ENCODE data around the gene MACROD2.

DNA sequence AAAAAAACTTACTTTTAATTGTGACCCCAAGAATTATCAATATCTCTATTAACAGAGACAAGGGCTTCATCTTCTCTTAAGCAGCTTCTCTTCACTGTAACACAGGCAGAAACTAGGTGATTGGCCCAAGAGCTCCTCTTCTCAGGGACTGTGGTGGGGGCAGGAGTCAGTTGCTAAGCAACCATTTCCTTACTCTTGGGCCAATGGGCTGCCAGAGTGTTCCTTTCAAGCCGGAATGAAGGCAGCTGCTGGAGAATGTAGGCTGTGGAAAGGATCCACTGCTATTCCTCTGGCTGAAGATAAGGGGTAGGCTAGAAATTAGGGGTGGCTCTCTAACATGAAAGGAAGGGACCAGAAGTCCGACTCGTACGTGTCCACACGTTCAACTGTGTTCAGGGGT lies 4.9 kb upstream of the MACROD2 start, which contains the start of gene SEL1L2:
- TF ChIP-seq, protein P1, sequence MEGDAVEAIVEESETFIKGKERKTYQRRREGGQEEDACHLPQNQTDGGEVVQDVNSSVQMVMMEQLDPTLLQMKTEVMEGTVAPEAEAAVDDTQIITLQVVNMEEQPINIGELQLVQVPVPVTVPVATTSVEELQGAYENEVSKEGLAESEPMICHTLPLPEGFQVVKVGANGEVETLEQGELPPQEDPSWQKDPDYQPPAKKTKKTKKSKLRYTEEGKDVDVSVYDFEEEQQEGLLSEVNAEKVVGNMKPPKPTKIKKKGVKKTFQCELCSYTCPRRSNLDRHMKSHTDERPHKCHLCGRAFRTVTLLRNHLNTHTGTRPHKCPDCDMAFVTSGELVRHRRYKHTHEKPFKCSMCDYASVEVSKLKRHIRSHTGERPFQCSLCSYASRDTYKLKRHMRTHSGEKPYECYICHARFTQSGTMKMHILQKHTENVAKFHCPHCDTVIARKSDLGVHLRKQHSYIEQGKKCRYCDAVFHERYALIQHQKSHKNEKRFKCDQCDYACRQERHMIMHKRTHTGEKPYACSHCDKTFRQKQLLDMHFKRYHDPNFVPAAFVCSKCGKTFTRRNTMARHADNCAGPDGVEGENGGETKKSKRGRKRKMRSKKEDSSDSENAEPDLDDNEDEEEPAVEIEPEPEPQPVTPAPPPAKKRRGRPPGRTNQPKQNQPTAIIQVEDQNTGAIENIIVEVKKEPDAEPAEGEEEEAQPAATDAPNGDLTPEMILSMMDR (IDR thresholded peaks at IDR 0.05; ENCODE audit: insufficient read depth, low read depth, low read length), result no peak
- no peak for TF ChIP-seq EZH2 (IDR thresholded peaks at IDR 0.05; ENCODE audit: insufficient read depth, low read length)
